Measurements from ENCODE around the gene NOP9.

The NOP9 gene

GRCh38 chr14:24293525-24293924, 6.1 kb upstream of the NOP9 start:
- no peak for ATAC-seq
- TF ChIP-seq RARB (CRISPR knock-in tag; IDR thresholded peaks at IDR 0.05) (no peak), TOX (CRISPR knock-in tag; IDR thresholded peaks at IDR 0.05; ENCODE audit: borderline replicate concordance) (no peak), ZNF70 (CRISPR knock-in tag; IDR thresholded peaks at IDR 0.05) (no peak), SNAI2 (CRISPR knock-in tag; IDR thresholded peaks at IDR 0.05) (no peak), ARNTL (CRISPR knock-in tag; IDR thresholded peaks at IDR 0.05; ENCODE audit: borderline replicate concordance, low read depth) (no peak), CSDC2 (CRISPR knock-in tag; IDR thresholded peaks at IDR 0.05) (no peak), PPARA (CRISPR knock-in tag; IDR thresholded peaks at IDR 0.05; ENCODE audit: borderline replicate concordance) (no peak), CREB5 (CRISPR knock-in tag; IDR thresholded peaks at IDR 0.05; ENCODE audit: low read depth) (no peak), POU6F1 (CRISPR knock-in tag; IDR thresholded peaks at IDR 0.05; ENCODE audit: borderline replicate concordance, low read depth) (no peak), GLIS3 (CRISPR knock-in tag; IDR thresholded peaks at IDR 0.05) (no peak), ESRRG (CRISPR knock-in tag; IDR thresholded peaks at IDR 0.05) (no peak), CSRNP3 (CRISPR knock-in tag; IDR thresholded peaks at IDR 0.05) (no peak), TCF4 (CRISPR knock-in tag; IDR thresholded peaks at IDR 0.05; ENCODE audit: borderline replicate concordance) (no peak), ZFP3 (CRISPR knock-in tag; IDR thresholded peaks at IDR 0.05) (no peak), ZNF565 (CRISPR knock-in tag; conservative IDR thresholded peaks at IDR 0.05; ENCODE audit: low read depth) (no peak)

GRCh38 chr14:24296341-24297157, 3.1 kb upstream of the NOP9 start:
- no peak for TF ChIP-seq ZFP3 (CRISPR knock-in tag; IDR thresholded peaks at IDR 0.05)
- no peak for TF ChIP-seq BACH2 (CRISPR knock-in tag; IDR thresholded peaks at IDR 0.05; ENCODE audit: borderline replicate concordance)
- peak; percentile 81 for ATAC-seq

- no peak for TF ChIP-seq CREB5 (CRISPR knock-in tag; IDR thresholded peaks at IDR 0.05; ENCODE audit: low read depth)
- no peak for TF ChIP-seq BACH2 (CRISPR knock-in tag; IDR thresholded peaks at IDR 0.05; ENCODE audit: borderline replicate concordance)
- TF ChIP-seq ZFP3 (CRISPR knock-in tag; IDR thresholded peaks at IDR 0.05) = no peak
- TF ChIP-seq ZNF8 (CRISPR knock-in tag; IDR thresholded peaks at IDR 0.05) = no peak
- no peak for TF ChIP-seq CSRNP3 (CRISPR knock-in tag; IDR thresholded peaks at IDR 0.05)
- no peak for TF ChIP-seq PATZ1 (CRISPR knock-in tag; IDR thresholded peaks at IDR 0.05; ENCODE audit: borderline replicate concordance)
- no peak for TF ChIP-seq GLIS3 (CRISPR knock-in tag; IDR thresholded peaks at IDR 0.05)
- TF ChIP-seq TOX (CRISPR knock-in tag; IDR thresholded peaks at IDR 0.05; ENCODE audit: borderline replicate concordance) = no peak
- no peak for TF ChIP-seq CSDC2 (CRISPR knock-in tag; IDR thresholded peaks at IDR 0.05)
- TF ChIP-seq ZFP30 (CRISPR knock-in tag; IDR thresholded peaks at IDR 0.05) = no peak
- no peak for TF ChIP-seq ARNTL (CRISPR knock-in tag; IDR thresholded peaks at IDR 0.05; ENCODE audit: borderline replicate concordance, low read depth)
- no peak for TF ChIP-seq PPARA (CRISPR knock-in tag; IDR thresholded peaks at IDR 0.05; ENCODE audit: borderline replicate concordance)
- TF ChIP-seq TCF4 (CRISPR knock-in tag; IDR thresholded peaks at IDR 0.05; ENCODE audit: borderline replicate concordance) = no peak
- TF ChIP-seq ESRRG (CRISPR knock-in tag; IDR thresholded peaks at IDR 0.05) = no peak
- no peak for TF ChIP-seq ZC3H10 (CRISPR knock-in tag; IDR thresholded peaks at IDR 0.05)
- no peak for TF ChIP-seq SNAI2 (CRISPR knock-in tag; IDR thresholded peaks at IDR 0.05)
- no peak for TF ChIP-seq TSHZ2 (CRISPR knock-in tag; IDR thresholded peaks at IDR 0.05)
- no peak for TF ChIP-seq RARB (CRISPR knock-in tag; IDR thresholded peaks at IDR 0.05)
- ATAC-seq = peak; percentile 51
These were observed 2.3 kb upstream of the NOP9 start for GRCh38 chr14:24297190-24297964.

Measured in SK-N-SH treated with all-trans-retinoic acid at 6 μM for 48 hours (cell line).